HG03175 (cell line): ENCODE data around the gene PKD1L1.
"Not testable (repeated sequence)": the region's sequence is repeated elsewhere in the genome, so short reads cannot be mapped to it uniquely, and the experiment has no call there.

Experiments used
- ATAC-seq: cut with Tn5 transposase; IDR thresholded peaks from one replicate; pipeline ENCODE4 v1.9.1; 2021; ENCODE audit warnings: mild to moderate bottlenecking, moderate library complexity; ENCODE audit not compliant: unreplicated experiment

PKD1L1 gene

DNA sequence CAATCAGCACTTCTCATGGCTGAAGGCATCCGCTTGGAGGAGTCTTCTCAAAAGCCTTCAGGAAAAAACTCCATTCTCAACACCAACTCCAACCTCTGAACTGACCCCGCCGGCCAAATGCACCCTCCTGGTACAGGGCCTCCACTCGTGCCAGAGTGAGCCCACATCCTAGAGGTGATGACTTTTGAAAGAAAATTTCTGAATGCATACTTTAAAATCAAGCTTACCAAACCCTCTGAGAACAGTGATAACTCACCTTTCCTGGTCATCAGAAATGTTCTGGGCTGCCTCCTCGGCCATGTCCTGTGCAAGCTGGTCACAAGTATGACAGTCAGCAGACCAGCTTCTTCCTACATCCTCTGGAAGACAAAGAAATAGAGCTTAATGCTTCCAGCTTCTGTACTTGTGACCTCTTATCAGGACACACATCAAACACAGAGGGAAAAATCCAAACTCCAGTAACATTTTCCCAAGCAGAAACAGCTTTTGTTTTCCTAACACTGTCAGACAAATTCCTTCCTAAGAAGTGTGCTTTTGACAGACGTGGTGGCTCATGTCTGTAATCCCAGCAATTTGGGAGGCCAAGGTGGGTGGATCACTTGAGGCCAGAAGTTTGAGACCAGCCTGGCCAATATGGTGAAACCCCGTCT lies at the start of gene PKD1L1:
Gene PKD1L1, minus strand, starts transcription at position 326 of the 650 bp plus-strand sequence. Its CDS starts 26 bp downstream, at position 300.
- ATAC-seq, result no peak

GRCh38 chr7:47992446-47992845 lies 44.2 kb upstream of the PKD1L1 start:
- no peak for ATAC-seq

DNA sequence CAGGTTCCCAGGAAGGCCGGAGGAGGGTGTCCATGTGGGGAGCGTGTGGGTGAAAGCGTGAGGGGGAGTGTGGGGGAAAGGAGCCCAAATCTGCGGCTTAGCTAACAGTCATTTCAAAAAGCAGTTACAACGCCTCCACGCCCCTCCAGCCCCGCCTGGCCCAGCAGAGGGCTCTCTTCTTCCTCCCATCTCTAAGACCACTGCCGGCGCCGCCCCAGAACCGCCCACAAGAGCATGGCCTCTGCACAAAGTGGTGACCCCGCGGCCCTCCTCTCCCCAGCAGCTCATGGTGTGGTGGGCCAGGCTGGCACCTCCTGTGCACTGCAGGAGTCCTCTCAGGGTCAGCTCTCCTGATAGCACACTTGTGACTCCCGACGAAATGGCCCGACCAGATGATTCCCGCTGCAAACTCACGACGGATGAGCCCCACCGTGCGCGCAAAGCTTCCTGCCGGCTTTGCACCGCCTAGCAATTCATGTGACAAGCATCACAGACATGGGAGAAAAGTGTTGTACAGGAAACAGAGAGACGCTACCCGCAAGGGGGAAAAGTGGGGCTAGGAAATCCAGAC lies 43.6 kb upstream of the PKD1L1 start:
- peak; percentile 99 for ATAC-seq

GRCh38 chr7:47991270-47991669 lies 43.0 kb upstream of the PKD1L1 start:
- ATAC-seq, result no peak

GRCh38 chr7:47990592-47990991 lies 42.3 kb upstream of the PKD1L1 start:
- no peak for ATAC-seq

GRCh38 chr7:47989607-47990400 lies 41.5 kb upstream of the PKD1L1 start:
- not testable (repeated sequence) for ATAC-seq

GRCh38 chr7:47988496-47989386 lies 40.5 kb upstream of the PKD1L1 start:
- ATAC-seq, result peak; percentile 21

DNA sequence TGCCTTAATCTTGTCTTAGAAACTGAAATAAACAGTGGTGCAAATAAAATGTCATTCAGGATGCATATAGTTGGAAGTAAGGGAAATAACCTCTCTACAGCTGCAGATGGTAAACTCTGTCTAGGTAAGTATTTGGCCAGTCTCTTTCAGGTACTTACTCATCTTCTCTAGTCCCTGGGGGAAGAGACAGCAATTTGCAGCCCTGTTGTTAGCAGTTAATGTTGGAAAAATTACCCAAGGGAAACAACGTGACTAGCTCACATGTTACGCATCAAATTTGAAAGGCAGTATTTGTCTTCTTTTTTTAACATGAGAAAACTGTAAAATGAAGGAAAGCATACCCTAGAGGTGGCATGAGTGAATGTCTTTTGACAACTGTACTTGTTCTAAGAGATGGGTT lies 34.3 kb upstream of the PKD1L1 start:
- ATAC-seq, result no peak

- not testable (repeated sequence) for ATAC-seq
Measured at GRCh38 chr7:47980648-47981047, 32.4 kb upstream of the PKD1L1 start.

- no peak for ATAC-seq
Measured at GRCh38 chr7:47979832-47980181, 31.5 kb upstream of the PKD1L1 start.

DNA sequence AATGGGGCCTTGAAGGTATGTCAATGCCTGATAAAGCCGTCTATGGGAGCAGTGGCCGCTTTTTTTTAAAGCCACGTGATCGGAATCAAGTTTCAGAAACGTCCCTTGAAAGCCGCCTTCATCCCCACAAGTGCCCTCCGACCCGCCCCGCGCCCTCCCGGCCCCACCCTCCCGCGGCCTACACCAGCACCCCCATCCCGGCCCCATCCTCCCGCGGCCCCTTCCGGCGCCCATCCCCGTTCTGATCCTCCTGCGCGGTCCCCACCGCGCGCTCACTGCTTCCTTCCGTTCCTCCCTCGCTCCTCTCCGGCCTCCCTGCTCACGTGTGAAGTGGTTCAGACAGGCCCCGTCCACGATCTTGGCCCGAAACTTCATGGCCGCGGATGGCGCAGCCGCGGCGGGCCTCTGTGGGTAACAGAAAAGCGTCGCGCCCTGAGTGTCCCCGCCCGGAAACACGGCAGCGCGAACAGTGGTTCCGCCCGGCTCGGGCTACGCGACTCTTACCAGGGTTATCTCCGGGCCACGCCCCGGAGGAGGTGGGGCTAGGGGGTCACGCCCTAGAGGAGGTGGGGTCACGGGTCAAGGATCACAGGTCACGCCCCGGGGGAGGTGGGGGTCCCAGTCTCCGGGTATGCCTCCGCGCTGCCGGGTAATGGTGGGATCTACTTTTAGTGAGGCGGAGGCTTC lies 31.0 kb upstream of the PKD1L1 start, which contains the start of gene HUS1:
Gene HUS1, minus strand, starts transcription at position 471 of the 687 bp plus-strand sequence. Its CDS starts 96 bp downstream, at position 375.
- ATAC-seq, result peak; percentile 99

DNA sequence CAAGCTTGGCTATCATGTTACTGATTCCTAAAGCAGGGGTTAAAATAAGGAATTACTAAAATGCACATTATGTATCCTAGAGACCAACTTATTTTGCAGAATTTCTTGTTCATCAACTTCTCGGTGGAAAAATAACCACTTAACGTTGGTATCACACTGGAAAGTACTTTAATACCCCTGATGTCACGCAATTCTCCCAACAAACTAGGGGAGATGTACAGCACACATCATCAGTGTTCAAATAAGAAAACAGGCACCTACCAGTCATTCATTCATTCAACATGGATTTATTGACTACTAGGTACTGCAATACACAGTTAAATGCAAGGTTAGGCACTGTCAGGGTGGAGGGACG lies 30.5 kb upstream of the PKD1L1 start:
- ATAC-seq, result no peak

DNA sequence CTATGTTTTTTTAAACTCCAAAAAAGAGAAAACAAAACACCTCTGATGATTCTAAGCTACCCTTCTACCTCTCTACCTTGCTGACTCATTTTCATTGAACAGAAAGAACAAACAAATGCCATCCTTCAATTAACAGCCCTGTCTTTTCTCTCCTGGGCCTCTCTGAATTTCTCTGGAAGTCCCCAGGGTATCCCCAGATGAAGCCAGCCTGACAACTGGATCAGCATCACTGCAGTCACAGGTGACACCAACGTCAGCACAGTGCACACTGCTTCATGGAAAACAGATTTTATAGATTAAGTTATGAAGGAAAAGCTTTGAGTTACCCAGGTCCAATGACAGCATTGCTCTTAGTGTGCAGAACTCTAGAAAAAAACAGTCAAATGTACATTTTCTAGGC lies 25.5 kb upstream of the PKD1L1 start:
- ATAC-seq, result no peak

GRCh38 chr7:47970761-47971160 lies 22.5 kb upstream of the PKD1L1 start:
- no peak for ATAC-seq

- peak; percentile 91 for ATAC-seq
Measured at GRCh38 chr7:47968847-47969774, 20.8 kb upstream of the PKD1L1 start.

DNA sequence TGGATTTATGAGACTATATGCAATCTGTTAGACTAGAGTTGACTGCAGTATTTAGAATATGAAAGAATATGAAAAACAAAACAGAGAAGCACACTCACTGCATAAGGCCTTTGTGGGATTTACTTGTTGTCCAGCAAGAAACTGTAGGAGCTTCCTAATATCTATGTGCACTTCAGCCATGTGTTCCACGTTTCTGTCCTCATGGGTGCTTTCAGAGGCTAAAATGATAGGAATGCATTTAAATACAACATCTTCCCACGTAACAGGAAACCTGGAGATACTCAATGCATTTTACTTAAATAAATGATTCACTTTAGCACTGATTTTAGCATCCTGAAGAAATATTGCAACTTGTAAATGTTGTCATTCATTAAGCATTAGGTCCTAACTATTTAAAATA lies 19.4 kb upstream of the PKD1L1 start:
- ATAC-seq, result no peak

GRCh38 chr7:47967123-47967522 lies 18.9 kb upstream of the PKD1L1 start:
- ATAC-seq, result no peak

DNA sequence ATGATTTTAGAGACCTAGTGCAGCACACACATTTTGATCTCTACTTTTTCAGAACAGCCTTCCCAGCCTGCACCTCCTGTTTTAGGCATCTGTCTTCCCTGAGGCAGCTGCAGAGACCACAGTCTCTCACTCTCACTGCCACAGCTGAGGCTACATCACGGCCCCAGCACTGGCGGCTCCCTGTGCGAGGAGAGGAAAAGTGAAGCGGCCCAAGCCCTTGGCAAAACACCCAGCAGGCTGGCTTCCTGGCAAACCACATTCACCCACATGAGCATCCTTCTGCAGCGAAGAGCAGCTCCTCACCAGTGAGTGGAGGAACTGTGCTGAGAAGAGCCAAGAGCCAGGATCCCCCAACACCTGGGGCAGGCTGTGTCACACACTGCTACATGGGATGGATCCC lies 17.2 kb upstream of the PKD1L1 start:
- ATAC-seq, result no peak

GRCh38 chr7:47962262-47962661 lies 14.0 kb upstream of the PKD1L1 start:
- no peak for ATAC-seq
